Hindlimb muscle (tissue), 1 donor: ENCODE data around the gene XIRP2. TPM values are rescaled to one million over a fixed set of nuclear protein-coding genes. Genes with fewer than 3 reads are reported as not detected.
A peak's percentile ranks its signal among the peaks of the same experiment; 100 is the strongest.

ENCODE experiments used
- DNase-seq: peaks from one replicate; pipeline ENCODE4 v3.0.0-alpha.2; 2013
- polyA plus RNA-seq: library from polyadenylated mRNA; unstranded; fragments of 120-200 nt; gene quantifications from one replicate; pipeline ENCODE4 v1.2.1, GENCODE V29; 2013; ENCODE audit not compliant: insufficient read length

XIRP2 gene
- polyA plus RNA-seq, 1 donor, result 149 TPM

DNA sequence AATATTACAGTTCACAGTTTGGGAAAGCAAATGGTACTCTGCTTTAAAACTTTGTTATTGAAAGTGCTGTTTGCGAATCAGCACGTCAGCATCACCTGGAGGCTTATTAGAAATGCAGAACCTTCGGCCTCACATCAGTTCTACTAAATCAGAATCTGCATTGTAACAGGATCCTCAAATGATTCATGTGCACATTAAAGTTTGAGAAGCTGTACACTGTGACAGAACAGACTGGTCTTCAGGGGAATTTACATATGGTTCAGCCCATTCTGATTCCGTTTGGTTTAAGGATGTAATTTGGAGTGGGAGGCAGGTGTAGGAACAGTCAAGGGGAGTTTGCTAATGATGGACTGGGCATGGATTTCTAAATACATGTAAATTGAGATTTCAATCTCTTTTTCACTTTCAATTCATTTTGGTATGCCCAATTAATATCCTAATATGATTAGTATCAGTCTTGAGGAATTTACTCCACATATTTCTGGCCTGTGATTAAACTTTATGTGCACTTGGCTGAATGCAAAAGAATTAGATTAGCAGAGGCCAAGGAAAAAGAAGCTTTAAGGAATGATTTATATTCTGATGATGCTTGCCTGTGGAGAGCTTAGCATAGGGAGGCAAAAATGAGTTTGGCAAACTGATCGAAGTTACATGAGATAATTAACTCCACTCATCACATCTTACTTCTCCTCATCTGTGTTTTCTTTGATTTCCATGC is 248.8 kb downstream of the XIRP2 start:
- DNase-seq, result no peak

DNA sequence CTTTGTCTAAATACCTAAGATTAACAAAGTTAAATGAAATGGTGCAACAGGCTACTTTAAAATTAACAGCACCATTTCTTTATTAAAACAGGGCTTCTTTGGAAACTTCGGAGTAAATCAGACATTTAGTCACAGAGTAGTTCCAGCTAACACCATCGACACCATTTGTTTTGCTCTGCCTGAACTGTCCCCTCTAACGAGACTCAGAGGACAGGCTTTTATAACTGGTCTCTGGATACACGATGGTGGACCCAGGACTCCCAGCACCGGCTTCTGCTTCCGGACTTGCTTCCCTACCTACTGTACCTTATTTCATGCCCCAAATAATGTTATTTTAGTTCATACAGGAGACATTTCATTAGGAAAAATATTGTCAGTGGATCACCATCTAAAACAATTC is 252.1 kb downstream of the XIRP2 start:
- no peak for DNase-seq

DNA sequence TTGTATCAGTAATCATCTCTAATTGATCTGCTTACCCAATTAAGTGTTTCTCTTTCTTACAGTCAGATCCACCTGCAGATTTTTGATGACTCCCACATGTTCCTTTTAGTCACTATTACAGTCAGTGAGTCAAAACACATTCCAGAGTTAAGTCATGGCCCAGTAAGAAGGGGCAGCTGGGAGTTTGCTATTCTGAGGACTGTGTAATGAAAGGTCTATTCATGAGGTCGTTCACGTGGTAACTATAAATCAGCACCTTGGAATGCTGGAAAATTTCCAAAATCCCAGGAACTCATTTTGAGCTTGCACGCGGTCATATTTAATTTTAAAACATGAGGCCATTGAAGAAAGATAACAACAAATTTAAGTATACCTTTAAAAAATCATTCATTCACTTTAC is 252.5 kb downstream of the XIRP2 start:
- DNase-seq, result peak; percentile 13

DNA sequence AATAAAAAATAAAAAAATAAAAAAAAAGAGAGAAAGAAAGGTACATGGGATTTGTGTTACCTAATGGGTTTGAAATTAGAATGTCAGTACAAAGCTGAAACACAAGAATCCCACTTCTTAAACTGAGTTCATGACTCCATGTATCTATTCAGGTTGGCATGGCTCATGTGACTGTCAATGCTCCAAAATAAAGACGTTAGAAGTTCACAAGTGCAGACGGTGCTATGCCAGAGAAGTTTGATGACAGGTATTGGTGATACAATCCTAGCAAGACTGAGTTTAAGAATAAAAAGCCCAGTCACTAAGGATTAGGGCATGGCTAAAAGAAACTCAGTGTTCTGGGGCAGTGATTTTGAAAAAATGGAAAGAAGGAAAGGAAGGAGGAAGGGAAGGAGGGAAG is 254.3 kb downstream of the XIRP2 start:
- DNase-seq, result no peak

DNA sequence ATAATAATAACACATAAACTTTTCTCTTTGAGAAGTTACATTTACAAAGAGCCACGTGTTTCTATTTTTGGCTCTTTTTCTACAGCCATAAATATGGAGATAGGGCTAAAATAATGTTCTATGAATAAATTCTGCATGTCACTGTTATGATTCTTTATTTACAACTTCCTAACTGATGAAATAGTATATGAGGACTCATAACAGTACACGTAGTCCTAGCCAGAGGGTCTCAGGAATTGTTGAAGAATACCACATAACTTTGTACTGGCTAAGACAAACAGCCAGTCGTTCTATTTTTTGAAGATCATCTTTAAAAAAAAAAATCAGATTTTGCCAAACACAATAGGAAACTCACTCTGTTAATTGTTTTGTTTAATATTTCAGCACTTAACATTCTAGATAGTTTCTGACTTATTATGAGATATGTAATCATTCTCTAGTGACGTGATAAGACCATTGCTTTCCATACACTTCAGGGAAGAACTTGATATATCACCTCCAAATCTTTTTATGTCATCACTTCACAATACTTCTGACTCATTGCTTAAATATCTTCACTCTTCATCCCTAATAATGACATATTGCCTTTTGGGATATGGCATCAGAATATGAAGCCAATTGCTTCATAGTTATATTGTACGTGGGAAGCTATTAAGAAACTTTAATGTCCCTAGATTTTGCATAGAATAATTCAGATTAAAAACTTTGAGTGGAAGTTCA is 256.1 kb downstream of the XIRP2 start:
- DNase-seq, result no peak

DNA sequence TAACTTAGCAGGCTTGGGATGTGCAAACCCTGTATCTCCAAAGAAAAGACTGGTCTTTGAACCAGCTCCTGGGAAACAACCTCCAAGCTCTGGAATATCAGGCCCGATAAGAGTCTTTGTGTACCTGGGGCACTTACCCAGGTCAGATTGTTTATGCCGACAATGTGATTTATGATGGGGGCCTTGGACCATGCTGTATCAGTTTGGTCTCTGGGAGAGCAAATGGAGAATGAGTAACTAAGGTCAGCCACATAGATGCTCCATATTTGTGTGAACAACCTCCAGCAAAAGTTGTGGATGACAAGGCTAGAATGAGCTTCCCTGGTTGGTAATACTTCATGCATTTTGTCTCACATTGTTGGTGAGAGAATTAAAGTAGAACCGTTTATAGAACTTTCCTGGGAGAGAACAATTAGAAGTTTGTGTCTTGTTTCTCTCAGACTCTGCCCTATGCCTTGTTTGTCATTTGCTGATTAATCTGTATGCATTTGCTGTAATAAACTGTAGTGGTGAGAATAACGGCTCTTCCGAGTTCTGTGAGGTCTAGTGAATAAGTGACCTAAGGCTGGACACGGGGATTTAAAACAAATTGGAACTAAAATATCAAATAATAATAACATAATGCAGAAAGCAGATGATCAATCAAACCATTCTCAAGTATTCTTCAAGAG is 259.1 kb downstream of the XIRP2 start:
- DNase-seq, result no peak

DNA sequence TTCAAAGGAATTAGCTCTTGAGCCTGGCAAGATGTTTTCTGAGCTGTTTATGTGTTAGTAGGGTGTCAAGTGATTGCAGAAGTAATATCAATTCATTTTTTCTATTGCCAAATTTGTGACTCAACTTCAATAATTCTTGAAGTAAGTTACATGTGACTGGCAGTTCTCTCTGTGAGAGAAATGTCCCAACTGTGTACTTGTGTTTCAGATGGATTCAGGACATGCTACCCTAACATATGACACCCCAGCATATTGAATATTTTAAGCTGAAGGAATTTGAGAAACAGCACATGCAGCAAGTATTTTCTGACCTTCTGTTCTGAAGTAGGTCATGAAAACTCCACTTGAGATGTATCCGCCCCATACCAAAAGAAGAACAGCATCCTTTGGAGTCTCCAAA is 263.6 kb downstream of the XIRP2 start:
- no peak for DNase-seq

DNA sequence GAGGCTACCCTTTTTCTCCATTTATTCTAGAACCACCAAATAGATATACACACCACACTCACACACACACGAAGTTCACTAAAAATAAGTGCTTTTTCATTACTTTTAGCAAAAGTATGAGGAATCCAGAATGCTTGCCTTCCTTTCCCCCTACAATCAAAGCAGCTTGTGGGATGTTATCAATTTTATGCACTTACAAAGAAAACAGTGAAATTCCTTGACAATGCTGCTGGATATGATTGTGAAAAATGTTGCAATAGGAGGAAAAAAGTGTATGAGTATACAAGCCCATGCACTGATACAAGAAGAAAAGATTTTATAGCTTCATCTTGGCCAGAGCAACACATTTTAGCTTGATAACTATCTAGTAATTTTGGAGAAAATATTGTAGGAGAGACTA is 269.2 kb downstream of the XIRP2 start:
- no peak for DNase-seq

DNA sequence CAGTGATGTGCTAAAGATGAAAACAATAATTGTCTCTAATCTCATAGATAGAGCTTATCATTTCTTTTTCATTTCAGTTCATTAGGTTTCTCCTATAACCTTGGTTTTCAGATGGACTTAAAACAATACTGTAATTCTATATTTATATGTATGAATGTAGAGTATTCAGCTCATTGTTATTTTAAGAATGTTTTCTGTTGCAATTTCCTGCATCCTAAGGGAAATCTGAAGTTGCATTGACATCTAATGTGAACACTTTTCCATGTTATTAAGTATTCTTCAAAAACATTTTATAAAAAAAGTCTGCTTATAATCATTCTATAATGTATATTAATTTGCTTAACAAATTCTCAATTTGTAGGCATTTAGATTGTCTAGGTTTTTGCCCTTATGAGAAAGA is 288.9 kb downstream of the XIRP2 start:
- DNase-seq, result no peak

DNA sequence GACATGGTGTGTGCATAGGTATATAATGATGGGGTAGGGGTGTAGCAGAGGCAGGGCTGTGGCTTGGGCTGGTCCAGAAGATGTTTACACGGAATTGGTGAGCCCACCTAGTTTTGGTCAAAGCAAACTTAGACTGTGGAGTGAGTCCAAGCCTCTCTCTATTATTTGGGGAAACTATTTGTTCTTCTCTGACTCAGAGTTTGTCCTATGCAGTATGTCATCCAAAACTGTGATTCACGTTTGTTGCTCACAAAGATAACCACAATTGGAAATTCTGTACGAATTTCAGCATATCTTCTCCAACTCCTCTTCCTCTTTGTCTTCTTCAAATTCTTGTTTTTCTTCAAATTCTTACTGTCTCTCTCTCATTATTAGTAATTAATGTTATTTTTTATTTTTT is 292.9 kb downstream of the XIRP2 start:
- no peak for DNase-seq

DNA sequence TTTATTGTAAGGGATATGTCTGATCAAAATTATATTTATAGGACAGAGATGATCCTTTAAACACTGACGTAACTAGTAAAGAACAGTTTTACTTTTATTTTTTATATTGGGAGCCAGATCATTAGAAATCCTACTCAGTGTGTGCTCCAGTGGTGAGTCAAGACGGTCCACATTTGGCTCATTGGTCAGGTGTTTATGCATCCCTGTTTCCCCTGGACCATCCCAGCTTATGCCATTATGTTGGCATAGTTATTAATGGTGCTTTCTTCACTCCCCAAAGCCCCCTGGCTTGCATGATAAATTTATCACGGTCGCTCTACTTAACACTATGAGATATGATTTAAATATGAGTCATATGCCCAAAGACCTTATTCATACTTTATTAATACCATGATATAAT is 293.4 kb downstream of the XIRP2 start:
- no peak for DNase-seq

DNA sequence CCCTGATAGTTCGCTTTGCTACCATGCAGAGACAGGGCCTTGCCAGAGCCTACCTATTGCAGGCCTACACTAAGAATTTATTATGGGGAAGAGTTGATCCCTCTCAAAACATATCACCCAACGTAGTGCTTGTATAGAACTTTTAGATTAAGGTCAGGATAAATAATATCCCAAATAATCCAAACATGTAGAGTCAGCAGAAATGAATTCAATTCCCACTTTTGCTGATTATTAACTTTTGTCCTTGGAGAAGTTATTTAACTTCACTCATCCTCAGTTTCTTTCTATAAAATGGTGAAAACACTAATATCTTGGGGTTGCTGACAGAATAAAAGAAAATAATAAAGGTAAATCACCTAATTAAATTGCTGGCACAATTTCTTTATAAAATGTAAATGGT is 294.1 kb downstream of the XIRP2 start:
- DNase-seq, result no peak

DNA sequence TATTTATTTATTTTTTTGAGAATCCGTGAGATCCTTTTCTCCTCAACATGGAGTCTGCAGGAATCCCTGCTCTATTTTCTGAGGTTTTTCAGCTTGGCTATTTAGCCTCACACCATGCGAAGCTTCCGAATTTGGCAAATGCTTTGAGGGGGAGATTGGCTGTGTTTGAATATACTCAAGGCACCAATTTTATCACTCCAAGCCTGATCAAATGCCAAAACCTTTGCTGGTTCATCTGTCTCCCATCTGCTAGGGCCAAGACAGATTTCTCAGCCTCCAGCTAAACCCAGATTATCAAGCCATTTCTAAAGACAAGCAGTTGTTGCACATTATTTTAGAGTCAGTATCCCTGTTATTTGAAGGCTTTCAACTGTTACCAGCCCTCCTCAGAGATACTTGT is 295.7 kb downstream of the XIRP2 start:
- no peak for DNase-seq

DNA sequence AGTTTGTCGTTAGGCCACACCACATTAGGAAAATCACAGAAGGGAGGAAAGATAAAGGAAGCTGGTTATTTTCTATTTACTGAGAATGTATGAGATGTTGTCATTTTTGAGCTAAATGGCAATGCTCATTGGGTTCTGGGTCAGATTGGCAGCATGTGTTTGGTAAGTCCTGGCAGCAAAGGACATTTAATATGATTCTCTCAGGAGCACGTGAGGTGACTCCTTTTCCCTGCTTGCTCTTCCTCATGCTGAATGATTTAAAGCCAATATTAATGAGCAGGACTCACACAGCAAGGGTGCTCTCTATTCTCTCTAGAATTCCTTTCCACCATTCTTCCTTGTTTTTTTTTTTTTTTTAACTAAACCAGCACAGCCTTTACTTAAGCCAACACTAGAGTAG is 298.2 kb downstream of the XIRP2 start:
- no peak for DNase-seq

DNA sequence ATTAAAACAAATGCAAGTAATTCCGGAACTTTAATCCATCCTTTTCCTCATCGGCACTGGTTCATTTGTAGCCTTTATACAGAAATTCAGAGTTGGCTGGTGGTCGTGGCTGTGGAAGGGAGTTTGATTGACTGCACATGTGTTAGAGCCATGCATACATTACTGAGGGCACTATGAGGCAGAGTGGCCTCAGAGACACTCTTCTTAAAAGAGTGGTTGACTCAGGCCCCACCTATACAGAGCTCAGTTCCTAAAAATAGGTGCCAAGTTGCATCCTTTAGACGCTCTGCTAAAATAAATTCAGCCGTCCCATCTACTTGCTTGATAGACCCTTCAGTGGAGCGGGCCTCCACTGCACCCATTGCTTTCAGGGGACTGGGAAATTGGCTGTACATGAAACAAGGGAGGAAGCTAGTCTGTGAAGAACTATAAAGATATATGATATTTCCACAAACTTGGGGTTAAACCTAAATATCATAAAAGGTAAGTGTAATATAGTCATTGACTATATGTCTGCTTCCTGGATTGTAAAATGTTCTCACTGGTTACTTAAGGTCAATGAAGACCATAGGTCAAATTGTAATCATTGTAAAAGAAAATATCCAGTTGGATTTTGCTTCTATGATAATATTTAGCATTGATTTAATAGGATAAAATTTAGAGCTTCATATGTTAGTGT is 298.9 kb downstream of the XIRP2 start:
- no peak for DNase-seq

DNA sequence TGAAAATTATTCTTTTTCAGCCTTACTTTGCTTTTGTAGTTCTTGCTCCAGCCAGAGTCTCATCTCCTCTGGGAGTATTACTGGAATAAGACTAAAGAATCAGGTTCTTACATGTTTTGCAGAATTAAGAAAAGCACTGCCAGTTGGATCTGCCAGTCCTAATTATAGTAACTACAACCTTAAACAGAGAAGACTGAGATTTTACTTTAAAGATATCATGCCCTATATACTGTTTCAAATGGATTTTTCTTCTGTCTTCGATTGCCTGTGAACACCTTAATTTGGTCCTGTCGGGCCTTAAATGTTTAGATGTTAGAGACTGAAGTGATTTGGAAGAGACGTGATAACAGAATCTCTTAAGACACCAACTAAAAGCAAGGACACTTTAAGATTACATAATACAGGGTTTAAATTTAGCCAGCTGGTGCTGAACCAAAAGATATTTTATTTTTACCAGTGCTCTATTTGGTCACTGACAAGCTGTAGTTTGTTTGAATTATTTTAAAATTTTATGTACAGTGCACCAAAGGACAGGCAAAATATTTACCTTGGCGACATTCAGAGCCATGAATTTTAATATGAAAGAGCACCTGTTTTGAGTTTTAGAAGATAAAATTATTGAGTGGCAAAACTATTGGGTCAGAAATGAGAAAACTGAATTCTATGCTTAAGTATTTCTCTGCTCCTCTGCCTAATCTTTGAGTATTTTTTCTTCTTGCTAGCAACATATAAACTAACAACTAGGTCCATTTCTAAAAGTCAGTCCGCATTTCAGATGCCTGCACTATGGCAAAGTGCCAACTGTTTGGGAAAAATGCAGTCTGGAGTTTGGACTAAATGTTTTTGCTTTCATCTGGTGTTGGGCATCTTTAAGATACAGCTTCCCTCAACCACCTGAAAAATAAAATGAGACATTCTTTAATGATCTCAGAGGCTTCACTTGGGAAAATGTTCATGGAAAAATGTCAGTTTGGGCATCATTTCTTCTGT is 300.0 kb downstream of the XIRP2 start:
- no peak for DNase-seq

DNA sequence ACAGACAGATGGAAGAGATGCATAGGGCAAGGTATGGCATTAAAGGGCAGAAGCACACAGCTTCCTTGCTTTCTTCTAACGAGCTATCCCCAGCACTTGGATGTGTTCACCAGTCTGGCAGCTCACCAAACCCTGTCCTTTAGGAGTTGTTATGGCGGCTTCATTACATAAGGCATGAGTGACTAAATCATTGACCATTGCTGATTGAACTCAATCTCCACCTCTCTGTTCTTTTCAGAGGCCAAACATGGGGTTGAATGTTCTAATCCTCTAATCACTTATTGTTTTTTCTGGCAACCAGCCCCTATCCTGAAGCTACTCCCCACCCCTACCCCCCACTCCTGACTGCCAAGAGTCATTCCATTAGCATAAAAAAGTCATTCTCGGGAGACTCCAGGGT is 301.8 kb downstream of the XIRP2 start:
- DNase-seq, result no peak

DNA sequence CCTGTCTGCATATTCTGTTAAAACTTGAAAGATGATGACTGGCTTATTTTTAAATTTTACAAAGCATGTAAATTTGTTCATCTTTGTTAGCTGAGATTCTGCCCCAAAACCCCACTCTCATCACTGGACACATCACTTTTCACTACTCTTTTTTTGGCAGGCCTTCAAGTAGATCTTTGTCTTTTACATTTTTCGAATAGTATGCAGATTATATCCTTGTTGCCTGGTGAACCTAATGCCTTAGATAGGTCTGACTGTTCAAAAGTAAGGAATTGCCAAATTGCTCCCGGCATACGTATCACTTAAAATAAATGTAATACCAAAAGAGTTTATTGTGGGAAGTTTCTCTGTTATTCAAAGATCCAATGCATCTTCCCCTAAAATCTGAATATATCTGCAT is 303.3 kb downstream of the XIRP2 start:
- DNase-seq, result no peak

DNA sequence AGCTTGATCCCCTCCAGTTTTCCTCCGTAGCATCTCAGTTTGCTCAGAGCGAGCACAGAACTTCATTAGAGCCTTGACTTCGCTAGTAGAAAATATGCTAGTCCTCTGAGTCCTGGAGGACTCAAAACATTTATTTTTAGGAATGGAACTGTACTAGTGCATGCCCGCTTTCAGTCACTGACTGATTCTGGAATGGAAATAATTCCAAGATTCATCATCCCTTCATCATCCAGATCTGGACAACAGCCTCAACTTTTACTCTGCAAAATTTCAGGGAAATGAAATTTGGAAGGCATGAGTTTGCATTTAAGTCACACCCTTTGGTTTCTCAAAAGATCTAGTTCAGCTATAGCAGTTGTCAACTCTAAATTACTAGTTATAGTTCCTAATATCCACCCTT is 304.6 kb downstream of the XIRP2 start:
- DNase-seq, result no peak

DNA sequence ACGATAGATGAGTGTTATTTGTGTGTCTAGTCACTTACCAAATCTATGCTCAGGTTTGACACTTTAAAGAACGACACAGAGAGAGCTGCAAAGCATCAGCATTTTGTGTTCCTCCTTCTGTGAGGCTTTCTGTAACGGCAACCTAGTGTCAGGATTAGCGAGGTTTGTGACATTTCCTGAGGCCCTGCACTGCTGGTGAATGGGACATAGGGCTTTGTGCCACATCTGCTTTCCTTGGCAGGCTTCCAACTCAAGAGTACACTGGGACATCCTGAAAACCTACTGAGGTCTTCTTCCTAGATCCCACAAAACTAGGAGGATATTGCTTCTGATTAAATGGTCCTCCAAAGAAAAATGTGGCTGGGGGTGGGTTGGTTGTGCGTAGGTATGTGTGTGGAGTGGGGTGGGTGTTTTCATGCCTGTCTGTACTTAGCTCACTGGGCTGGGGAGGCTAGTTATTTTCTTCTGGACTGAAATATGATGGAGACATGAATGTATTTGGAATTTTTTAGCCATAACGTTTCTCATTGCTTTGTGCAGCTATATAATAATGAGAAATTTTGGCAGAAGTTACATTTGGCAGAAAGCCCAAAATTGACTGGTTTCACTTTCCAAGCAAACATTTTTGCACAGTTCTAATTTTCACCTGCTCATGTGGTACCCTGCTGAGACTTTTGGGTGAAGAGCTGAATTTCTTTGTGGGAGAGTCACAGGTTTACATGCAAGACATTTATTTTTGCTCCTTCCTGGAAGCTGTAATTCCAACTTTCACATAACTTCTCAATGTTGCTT is 308.4 kb downstream of the XIRP2 start:
- DNase-seq, result no peak

DNA sequence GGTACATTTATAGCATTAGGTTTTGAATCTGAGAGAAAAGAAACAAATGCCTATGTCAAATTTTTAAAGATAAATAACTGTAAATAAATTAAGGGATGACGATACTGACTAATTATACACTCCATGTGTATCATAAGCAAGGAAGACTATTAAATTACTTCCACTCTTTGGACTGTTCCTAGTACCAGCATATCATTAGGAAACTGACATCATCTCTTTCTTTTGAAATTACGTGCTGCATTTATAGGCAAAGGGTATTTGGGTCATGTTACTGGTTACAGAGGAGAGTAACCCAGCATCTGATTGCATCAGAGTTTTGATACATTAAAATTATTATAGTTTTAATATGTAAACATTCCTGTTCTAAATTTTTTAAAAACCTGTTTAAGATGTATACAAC is 309.7 kb downstream of the XIRP2 start:
- no peak for DNase-seq
